Fibroblast of lung (primary cell): ENCODE results near the gene ENO4. TPM values are rescaled to one million over a fixed set of nuclear protein-coding genes. Genes with fewer than 3 reads are reported as not detected.
A peak's percentile ranks its signal among the peaks of the same experiment; 100 is the strongest.

Source experiments
- DNase-seq, 2 donors: peaks; one replicate each; pipeline versions ENCODE4 v3.0.0 to v3.0.0-alpha.2; 2010; ENCODE audit warnings: low read depth in 2 of 2
- H2AFZ ChIP-seq: 2 replicates; pipeline ENCODE4 v1.5.1; 2012; ENCODE audit warnings: low read length, control low read depth, inconsistent platforms
- H3K27ac ChIP-seq: 2 replicates; pipeline ENCODE4 v1.5.1; 2011; ENCODE audit warnings: low read length, control low read depth; ENCODE audit not compliant: insufficient read depth
- H3K27me3 ChIP-seq: 2 replicates; pipeline ENCODE4 v1.5.1; 2011; ENCODE audit warnings: mild to moderate bottlenecking, low read length; ENCODE audit not compliant: control insufficient read depth, insufficient read depth
- H3K36me3 ChIP-seq: 2 replicates; pipeline ENCODE4 v1.5.1; 2011; ENCODE audit warnings: low read length; ENCODE audit not compliant: control insufficient read depth, insufficient read depth
- H3K4me1 ChIP-seq: 2 replicates; pipeline ENCODE4 v1.5.1; 2011; ENCODE audit warnings: low read length; ENCODE audit not compliant: control insufficient read depth, insufficient read depth; ENCODE audit errors: extremely low read depth
- H3K4me2 ChIP-seq: 2 replicates; pipeline ENCODE4 v1.5.1; 2011; ENCODE audit warnings: low read length, control low read depth; ENCODE audit not compliant: insufficient read depth; ENCODE audit errors: extremely low read depth
- H3K4me3 ChIP-seq, 4 experiments: fragments of 200-600 bp in 1 of 4; sonication (generic) in 1 of 4; replicated peaks in 1 of 4; 2 replicates each; pipeline ENCODE4 v1.5.1; 2011 to 2016; ENCODE audit warnings: low read length in 4 of 4, low read depth in 3 of 4, mild to moderate bottlenecking in 3 of 4, control low read depth in 2 of 4, inconsistent platforms in 1 of 4, mixed read lengths in 1 of 4; ENCODE audit not compliant: insufficient read depth in 1 of 4; ENCODE audit errors: control extremely low read depth in 1 of 4
- H3K79me2 ChIP-seq: 2 replicates; pipeline ENCODE4 v1.5.1; 2012; ENCODE audit warnings: mild to moderate bottlenecking, low read length, inconsistent platforms; ENCODE audit not compliant: control insufficient read depth, insufficient read depth
- H3K9ac ChIP-seq: 2 replicates; pipeline ENCODE4 v1.5.1; 2011; ENCODE audit warnings: mild to moderate bottlenecking, low read length, control low read depth; ENCODE audit not compliant: insufficient read depth
- H3K9me3 ChIP-seq: 2 replicates; pipeline ENCODE4 v1.5.1; 2012; ENCODE audit warnings: low read depth, low read length; ENCODE audit not compliant: control insufficient read depth, insufficient read depth
- H4K20me1 ChIP-seq: 2 replicates; pipeline ENCODE4 v1.5.1; 2011; ENCODE audit warnings: low read length; ENCODE audit not compliant: control insufficient read depth, insufficient read depth; ENCODE audit errors: extremely low read depth
- EZH2 ChIP-seq: IDR thresholded peaks from 2 replicates; pipeline ENCODE4 v1.5.1; 2012; ENCODE audit warnings: low read length, control low read depth, mild to moderate bottlenecking; ENCODE audit errors: missing control alignments
- polyA plus RNA-seq, 2 donors: library from polyadenylated mRNA; depleted of rRNA in 1 of 2; stranded (reverse) in 1 of 2; unstranded in 1 of 2; fragments of >200 nt; gene quantifications; 2 replicates each; pipeline ENCODE4 v1.2.1, GENCODE V29; 2011 to 2012; ENCODE audit warnings: missing spikeins in 1 of 2
- total RNA-seq: library from RNA; depleted of rRNA; stranded (reverse); fragments of >200 nt; gene quantifications from 2 replicates; pipeline ENCODE4 v1.2.1, GENCODE V29; 2014
- TF ChIP-seq, protein P1 (sequence below), 2 donors: IDR thresholded peaks in 1 of 2; conservative IDR thresholded peaks in 1 of 2; 1 replicate in 1 of 2; 2 replicates in 1 of 2; pipeline ENCODE4 v1.5.1; 2011 to 2012; ENCODE audit warnings: low read length in 2 of 2, control low read depth in 1 of 2, inconsistent platforms in 1 of 2, low read depth in 1 of 2, mild to moderate bottlenecking in 1 of 2

The ENO4 gene
- total and polyA plus RNA-seq, 2 donors (not counting 1 experiment from before 2014, with no cell fraction given): 0.05 to 0.66 TPM

DNA sequence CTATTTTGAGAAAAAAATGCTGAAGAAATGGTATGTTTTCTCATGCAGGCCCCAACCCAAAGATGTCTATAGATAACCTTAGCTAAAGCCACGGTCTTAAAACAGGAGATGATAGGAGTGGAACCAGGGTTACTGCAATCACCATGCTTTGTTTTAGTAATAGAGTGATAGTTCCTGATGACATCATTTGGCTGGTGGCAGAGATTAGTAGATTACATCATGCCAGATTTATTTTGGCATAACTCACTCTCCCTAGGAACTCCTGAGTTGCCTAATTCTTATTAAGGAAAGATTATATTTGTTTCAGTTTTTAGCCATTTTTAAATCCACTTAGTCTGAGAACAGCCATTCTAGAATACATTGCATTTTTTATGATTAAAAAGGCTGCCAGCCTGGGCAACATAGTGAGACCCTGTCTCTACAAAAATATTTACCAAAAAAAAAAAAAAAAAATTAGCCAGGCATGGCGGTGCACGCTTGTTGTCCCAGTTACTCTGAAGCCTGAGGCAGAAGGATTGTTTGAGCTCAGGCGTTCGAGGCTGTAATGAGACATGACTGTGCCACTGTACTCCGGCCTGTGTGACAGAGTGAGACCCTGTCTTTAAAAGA lies 17.8 kb downstream of the ENO4 start:
- H3K27ac ChIP-seq: no peak overlapping the region
- no peak overlapping the region for H2AFZ ChIP-seq
- no peaks in the 10 kb centered on the region for H3K27me3 ChIP-seq
- no peak overlapping the region for H3K4me2 ChIP-seq
- no peaks in the 10 kb centered on the region for H3K4me1 ChIP-seq
- no peak overlapping the region for H3K9ac ChIP-seq
- no peaks in the 10 kb centered on the region for H3K9me3 ChIP-seq
- H3K4me3 ChIP-seq: no peak overlapping the region
- no peaks in the 10 kb centered on the region for H3K79me2 ChIP-seq
- DNase-seq: peak; percentile 54 to 59
- TF ChIP-seq, protein P1, sequence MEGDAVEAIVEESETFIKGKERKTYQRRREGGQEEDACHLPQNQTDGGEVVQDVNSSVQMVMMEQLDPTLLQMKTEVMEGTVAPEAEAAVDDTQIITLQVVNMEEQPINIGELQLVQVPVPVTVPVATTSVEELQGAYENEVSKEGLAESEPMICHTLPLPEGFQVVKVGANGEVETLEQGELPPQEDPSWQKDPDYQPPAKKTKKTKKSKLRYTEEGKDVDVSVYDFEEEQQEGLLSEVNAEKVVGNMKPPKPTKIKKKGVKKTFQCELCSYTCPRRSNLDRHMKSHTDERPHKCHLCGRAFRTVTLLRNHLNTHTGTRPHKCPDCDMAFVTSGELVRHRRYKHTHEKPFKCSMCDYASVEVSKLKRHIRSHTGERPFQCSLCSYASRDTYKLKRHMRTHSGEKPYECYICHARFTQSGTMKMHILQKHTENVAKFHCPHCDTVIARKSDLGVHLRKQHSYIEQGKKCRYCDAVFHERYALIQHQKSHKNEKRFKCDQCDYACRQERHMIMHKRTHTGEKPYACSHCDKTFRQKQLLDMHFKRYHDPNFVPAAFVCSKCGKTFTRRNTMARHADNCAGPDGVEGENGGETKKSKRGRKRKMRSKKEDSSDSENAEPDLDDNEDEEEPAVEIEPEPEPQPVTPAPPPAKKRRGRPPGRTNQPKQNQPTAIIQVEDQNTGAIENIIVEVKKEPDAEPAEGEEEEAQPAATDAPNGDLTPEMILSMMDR (conservative IDR thresholded peaks at IDR 0.05 in 1 of 2, IDR thresholded peaks at IDR 0.05 in 1 of 2; ENCODE audit: low read depth in 1 of 2, low read length in 2 of 2): no peak
- no peak for TF ChIP-seq EZH2
- no peaks in the 10 kb centered on the region for H4K20me1 ChIP-seq
- H3K36me3 ChIP-seq: no peaks in the 10 kb centered on the region

DNA sequence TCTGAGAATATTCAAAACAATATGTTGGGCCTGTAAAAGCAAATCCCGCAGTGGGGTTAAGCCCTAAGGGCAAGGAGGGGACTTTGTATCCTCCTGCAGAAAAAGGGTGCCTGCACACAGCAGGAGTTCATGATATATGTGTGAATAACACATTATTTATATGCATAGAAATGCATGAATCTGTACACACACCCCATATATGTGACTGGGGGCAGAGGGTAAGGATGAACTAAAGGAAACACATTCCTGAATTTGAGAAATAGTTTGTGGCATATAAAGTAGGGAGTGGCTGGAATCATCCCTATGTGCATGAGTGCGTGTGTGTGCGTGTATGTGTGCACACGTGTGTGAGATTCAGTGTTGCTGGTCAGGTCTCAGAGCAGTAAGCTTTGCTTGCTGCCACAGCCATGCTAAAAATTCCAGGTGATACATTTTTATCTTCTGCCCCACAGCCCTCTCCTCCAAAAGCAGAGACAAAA lies 18.9 kb downstream of the ENO4 start:
- Histone ChIP-seq H3K79me2 (no peaks in the 10 kb centered on the region), H3K4me1 (no peaks in the 10 kb centered on the region), H3K4me2 (no peak overlapping the region), H3K4me3 (no peak overlapping the region), H4K20me1 (no peaks in the 10 kb centered on the region), H3K27me3 (no peaks in the 10 kb centered on the region), H3K9me3 (no peaks in the 10 kb centered on the region), H2AFZ (no peak overlapping the region), H3K27ac (no peak overlapping the region), H3K9ac (no peak overlapping the region), H3K36me3 (no peaks in the 10 kb centered on the region)
- DNase-seq: no peak
- TF ChIP-seq EZH2: no peak
- TF ChIP-seq, protein P1 (conservative IDR thresholded peaks at IDR 0.05 in 1 of 2, IDR thresholded peaks at IDR 0.05 in 1 of 2; ENCODE audit: low read depth in 1 of 2, low read length in 2 of 2): no peak

DNA sequence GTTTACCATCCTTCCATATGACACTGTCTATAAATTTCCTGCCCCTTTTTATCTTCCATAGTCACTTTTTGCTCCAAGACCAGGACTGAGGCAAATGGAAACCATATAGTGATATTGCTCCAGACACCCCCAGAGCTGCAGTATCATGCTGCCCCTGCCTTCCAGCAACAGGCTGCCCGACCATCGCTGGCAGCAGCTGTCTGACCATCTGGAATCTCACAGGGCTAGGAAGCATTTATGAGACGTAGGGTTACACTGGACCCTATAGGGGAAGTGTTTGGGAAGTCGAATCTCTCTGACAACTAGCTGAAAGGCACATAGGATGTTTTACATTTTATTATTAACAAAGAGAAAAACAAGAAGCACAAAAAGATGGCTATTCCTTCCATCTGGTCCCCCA lies 19.4 kb downstream of the ENO4 start:
- H3K27me3 ChIP-seq: no peaks in the 10 kb centered on the region
- no peaks in the 10 kb centered on the region for H3K9me3 ChIP-seq
- H2AFZ ChIP-seq: no peak overlapping the region
- no peaks in the 10 kb centered on the region for H3K36me3 ChIP-seq
- no peaks in the 10 kb centered on the region for H4K20me1 ChIP-seq
- no peak for TF ChIP-seq EZH2
- TF ChIP-seq, protein P1 (conservative IDR thresholded peaks at IDR 0.05 in 1 of 2, IDR thresholded peaks at IDR 0.05 in 1 of 2; ENCODE audit: low read depth in 1 of 2, low read length in 2 of 2): no peak
- no peak overlapping the region for H3K4me2 ChIP-seq
- no peaks in the 10 kb centered on the region for H3K79me2 ChIP-seq
- H3K4me1 ChIP-seq: no peaks in the 10 kb centered on the region
- no peak overlapping the region for H3K9ac ChIP-seq
- no peak overlapping the region for H3K4me3 ChIP-seq
- no peak overlapping the region for H3K27ac ChIP-seq
- DNase-seq: no peak
